Uterus (tissue), 4 donors: ENCODE data around the gene KCNQ1. TPM values are rescaled to one million over a fixed set of nuclear protein-coding genes. Genes with fewer than 3 reads are reported as not detected.

Experiments
- DNase-seq, 2 donors: peaks; one replicate each; pipeline ENCODE4 v3.0.0-alpha.2; 2019 to 2020
- H3K27ac ChIP-seq, 2 donors: fragments of 200-600 bp; sonication (generic); 1 replicate in 1 of 2; 2 replicates in 1 of 2; pipeline ENCODE4 v1.5.1; 2016 to 2018
- H3K27me3 ChIP-seq, 2 donors: fragments of 200-600 bp; sonication (generic); one replicate each; pipeline ENCODE4 v1.5.1; 2018 to 2019; ENCODE audit warnings: control low read depth in 1 of 2
- H3K36me3 ChIP-seq, 2 donors: fragments of 200-600 bp; sonication (generic); one replicate each; pipeline ENCODE4 v1.5.1; 2019; ENCODE audit warnings: control low read depth in 1 of 2
- H3K4me1 ChIP-seq, 2 donors: fragments of 200-600 bp; sonication (generic); one replicate each; pipeline ENCODE4 v1.5.1; 2018 to 2019; ENCODE audit warnings: control low read depth in 1 of 2
- H3K4me3 ChIP-seq, 2 donors: fragments of 200-600 bp; sonication (generic); 1 replicate in 1 of 2; 2 replicates in 1 of 2; pipeline ENCODE4 v1.5.1; 2018 to 2019; ENCODE audit warnings: mild to moderate bottlenecking in 1 of 2
- H3K9me3 ChIP-seq, 2 donors: fragments of 200-600 bp; sonication (generic); one replicate each; pipeline ENCODE4 v1.5.1; 2019; ENCODE audit warnings: control low read depth in 1 of 2
- POLR2A ChIP-seq, 2 donors: fragments of 450-650 bp; IDR thresholded peaks; one replicate each; pipeline ENCODE4 v1.6.1; 2016; ENCODE audit warnings: antibody characterized with exemption in 2 of 2, mild to moderate bottlenecking in 1 of 2, moderate library complexity in 1 of 2
- intact Hi-C: fragments of 100-400 bp; cut with DNase I; formaldehyde crosslinking; loops from one replicate; pipeline ENCODE4 v1.15.1; 2023; ENCODE audit warnings: low total_unique reads
- total RNA-seq, 4 donors: library from RNA; depleted of rRNA in 3 of 4; stranded (reverse); fragments of >200 nt in 3 of 4; gene quantifications; one replicate each; pipeline versions ENCODE4 v1.1.0 to v1.2.4, GENCODE V29; 2014 to 2023
- TF ChIP-seq, protein P1 (sequence below), 4 experiments: fragments of 200-600 bp in 2 of 4; fragments of 450-650 bp in 2 of 4; sonication (generic) in 2 of 4; IDR thresholded peaks; one replicate each; pipeline ENCODE4 v1.5.1; 2016 to 2019; ENCODE audit warnings: antibody characterized with exemption in 4 of 4, mild to moderate bottlenecking in 2 of 4, moderate library complexity in 1 of 4
- donor health status: DM: yes; HTN: yes; CAD: no.

KCNQ1 gene
- total RNA-seq, 4 donors from 2014 or later: 2.6 to 10.4 (median 5.4) TPM

DNA sequence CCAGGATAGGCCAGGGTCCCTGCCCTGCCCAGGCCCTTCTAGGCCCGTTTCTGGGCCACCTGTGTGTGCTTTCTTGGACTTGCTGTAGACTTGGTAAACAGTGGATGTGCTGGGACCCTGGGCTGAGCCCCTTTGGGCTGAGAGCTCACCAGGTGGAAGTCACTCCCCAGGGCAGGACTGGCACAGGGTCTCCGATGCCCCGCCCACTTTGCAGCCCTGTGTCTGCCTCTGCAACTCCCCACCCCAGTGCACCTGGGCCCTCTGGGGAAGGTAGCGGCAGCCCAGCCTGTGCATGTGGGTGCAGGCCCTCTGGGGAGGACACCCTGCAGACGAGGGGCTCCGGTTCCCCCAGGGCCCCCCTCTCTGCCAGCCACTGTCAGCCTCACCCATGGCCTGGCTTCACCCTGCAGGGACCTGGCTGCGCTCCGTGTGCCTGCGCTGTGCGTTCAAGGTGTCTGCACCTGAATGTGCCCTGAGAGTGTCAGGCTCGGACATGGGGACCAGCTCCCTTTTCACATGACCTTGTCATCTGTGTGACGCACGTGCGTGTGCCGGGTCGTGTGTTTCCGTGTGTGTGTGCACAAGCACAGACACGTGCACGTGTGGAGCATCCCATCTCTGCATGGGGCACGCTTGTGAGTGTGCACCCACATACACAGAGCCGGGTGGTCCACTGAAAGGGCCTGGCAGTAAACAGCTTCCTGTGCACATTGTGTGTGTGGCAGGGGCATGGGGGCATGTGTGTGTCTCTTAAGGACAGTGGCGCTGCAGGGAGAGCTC, 136.5 kb downstream of the KCNQ1 start:
- H3K9me3 ChIP-seq: no peaks in the 10 kb centered on the region
- DNase-seq: no peak
- H3K4me3 ChIP-seq: no peak overlapping the region
- TF ChIP-seq, protein P1, sequence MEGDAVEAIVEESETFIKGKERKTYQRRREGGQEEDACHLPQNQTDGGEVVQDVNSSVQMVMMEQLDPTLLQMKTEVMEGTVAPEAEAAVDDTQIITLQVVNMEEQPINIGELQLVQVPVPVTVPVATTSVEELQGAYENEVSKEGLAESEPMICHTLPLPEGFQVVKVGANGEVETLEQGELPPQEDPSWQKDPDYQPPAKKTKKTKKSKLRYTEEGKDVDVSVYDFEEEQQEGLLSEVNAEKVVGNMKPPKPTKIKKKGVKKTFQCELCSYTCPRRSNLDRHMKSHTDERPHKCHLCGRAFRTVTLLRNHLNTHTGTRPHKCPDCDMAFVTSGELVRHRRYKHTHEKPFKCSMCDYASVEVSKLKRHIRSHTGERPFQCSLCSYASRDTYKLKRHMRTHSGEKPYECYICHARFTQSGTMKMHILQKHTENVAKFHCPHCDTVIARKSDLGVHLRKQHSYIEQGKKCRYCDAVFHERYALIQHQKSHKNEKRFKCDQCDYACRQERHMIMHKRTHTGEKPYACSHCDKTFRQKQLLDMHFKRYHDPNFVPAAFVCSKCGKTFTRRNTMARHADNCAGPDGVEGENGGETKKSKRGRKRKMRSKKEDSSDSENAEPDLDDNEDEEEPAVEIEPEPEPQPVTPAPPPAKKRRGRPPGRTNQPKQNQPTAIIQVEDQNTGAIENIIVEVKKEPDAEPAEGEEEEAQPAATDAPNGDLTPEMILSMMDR (IDR thresholded peaks at IDR 0.05): no peak
- TF ChIP-seq POLR2A (IDR thresholded peaks at IDR 0.05): no peak
- intact Hi-C loops: no loop called here
- no peaks in the 10 kb centered on the region for H3K4me1 ChIP-seq
- H3K27me3 ChIP-seq: no peaks in the 10 kb centered on the region
- no peak overlapping the region for H3K27ac ChIP-seq
- no peaks in the 10 kb centered on the region for H3K36me3 ChIP-seq

DNA sequence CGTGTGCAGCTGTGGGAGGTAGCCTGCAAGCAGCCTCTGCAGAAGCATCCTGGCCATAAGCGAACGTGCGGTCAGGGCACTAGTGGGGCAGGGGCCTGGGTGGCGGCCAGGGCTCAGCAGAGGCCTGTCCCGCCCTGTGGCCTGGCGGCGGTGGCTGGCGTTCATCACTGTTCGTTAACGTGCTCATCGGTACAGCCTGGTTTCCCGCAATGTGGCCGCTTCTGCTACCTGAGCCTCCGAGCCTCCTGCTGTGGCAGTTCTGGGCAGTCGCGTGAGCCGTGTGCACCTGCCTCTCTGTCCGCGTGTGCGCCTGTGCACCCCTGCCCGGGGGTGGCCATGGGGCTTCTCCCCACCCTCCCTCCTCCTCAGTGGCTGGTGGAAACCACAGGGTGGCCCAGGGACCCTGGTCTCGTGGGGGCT, 137.1 kb downstream of the KCNQ1 start:
- no peak for DNase-seq
- no peaks in the 10 kb centered on the region for H3K9me3 ChIP-seq
- H3K4me1 ChIP-seq: no peaks in the 10 kb centered on the region
- no peaks in the 10 kb centered on the region for H3K36me3 ChIP-seq
- intact Hi-C loops: no loop called here
- no peak for TF ChIP-seq POLR2A (IDR thresholded peaks at IDR 0.05)
- TF ChIP-seq, protein P1 (IDR thresholded peaks at IDR 0.05): no peak
- H3K27ac ChIP-seq: no peak overlapping the region
- no peaks in the 10 kb centered on the region for H3K27me3 ChIP-seq
- H3K4me3 ChIP-seq: no peak overlapping the region

DNA sequence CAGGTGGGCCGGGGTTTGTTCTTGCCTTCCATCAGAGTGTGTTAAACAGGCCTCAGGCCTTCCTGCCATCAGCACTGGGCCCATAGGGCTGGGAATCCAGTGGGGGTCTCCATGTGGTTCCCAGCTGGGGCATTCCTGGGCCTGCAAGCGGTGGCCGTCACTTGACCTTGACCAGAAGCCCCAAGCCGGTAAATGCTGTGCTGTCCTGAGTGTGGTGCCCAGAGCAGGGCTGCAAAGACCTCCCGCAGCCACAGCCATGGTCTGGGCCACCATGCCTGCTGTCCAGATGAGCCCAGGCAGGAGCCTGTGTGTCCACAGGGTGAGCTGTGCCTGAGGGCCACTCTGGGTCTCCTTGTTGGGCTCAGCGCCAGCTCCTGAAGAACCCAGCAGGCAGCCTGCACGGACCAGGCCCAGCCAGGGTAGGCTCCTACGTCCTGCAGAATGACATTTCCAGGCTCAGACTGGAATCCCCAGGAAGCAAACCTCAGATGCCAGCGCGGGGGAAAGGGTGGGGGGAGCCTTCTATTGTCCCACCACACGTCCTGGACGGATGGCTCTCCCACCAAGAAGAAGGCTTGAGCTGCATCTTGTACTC, 137.6 kb downstream of the KCNQ1 start:
- no peaks in the 10 kb centered on the region for H3K36me3 ChIP-seq
- no peak for DNase-seq
- no peak overlapping the region for H3K27ac ChIP-seq
- no peak overlapping the region for H3K4me3 ChIP-seq
- intact Hi-C loops: no loop called here
- H3K27me3 ChIP-seq: no peaks in the 10 kb centered on the region
- TF ChIP-seq POLR2A (IDR thresholded peaks at IDR 0.05): no peak
- no peaks in the 10 kb centered on the region for H3K4me1 ChIP-seq
- no peaks in the 10 kb centered on the region for H3K9me3 ChIP-seq

DNA sequence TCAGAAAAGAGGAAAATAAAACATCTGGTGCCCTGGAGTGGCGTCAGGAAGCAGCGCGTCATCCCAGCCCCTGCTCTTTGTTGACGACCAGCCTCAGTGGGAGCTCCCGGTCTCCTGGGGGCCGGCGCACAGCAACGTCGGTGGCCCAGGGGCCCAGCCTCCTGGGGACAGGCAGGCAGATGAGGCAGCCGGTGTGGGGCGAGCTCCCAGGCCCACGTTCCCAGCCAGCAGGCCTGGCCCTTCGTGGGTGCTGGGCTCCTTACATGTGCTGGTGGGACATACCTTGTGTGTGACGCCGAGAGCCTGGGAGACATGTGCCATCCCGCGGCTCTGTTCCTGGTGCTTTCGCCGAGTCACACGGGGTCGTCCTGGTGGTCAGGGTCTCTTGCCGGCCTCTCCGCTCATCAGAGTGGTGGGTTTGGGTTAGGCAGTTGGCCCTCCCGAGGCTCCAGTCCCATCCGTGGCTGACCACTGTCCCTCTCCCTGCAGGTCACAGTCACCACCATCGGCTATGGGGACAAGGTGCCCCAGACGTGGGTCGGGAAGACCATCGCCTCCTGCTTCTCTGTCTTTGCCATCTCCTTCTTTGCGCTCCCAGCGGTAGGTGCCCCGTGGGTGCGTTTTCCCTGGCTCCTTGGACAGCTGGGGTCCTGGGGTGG, 138.3 kb downstream of the KCNQ1 start:
- DNase-seq: no peak
- no peak overlapping the region for H3K27ac ChIP-seq
- no peak overlapping the region for H3K4me3 ChIP-seq
- H3K27me3 ChIP-seq: no peaks in the 10 kb centered on the region
- H3K4me1 ChIP-seq: no peaks in the 10 kb centered on the region
- intact Hi-C loops: no loop called here
- no peaks in the 10 kb centered on the region for H3K9me3 ChIP-seq
- no peaks in the 10 kb centered on the region for H3K36me3 ChIP-seq
- no peak for TF ChIP-seq POLR2A (IDR thresholded peaks at IDR 0.05)
- TF ChIP-seq, protein P1 (IDR thresholded peaks at IDR 0.05): no peak

DNA sequence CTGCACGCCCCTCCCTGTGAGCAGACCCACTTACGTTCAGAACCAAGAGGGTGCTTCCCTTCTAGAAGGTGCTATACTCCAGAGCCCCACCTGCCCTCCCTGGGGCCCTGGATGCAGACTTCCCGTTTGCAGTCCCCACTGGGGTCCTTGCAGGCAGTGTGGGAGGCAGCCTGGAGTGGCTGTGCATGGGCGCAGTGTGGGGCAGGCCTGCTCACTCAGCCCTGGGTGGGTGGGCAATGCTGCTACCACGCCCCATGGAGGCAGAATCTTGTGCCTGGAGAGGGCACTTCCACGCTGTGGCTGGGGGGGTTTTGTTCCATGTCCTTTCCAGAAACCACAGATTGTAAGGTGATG, 138.8 kb downstream of the KCNQ1 start:
- no peaks in the 10 kb centered on the region for H3K27me3 ChIP-seq

More for the DNA sequence above, 138.8 kb downstream of the KCNQ1 start:
- Histone ChIP-seq H3K36me3 (no peaks in the 10 kb centered on the region), H3K9me3 (no peaks in the 10 kb centered on the region), H3K4me3 (no peak overlapping the region), H3K27ac (no peak overlapping the region), H3K4me1 (no peaks in the 10 kb centered on the region)
- DNase-seq: no peak
- intact Hi-C loops: no loop called here
- TF ChIP-seq, protein P1 (IDR thresholded peaks at IDR 0.05): no peak
- TF ChIP-seq POLR2A (IDR thresholded peaks at IDR 0.05): no peak
